T-helper 9 cell (primary cell): ENCODE measurements around the gene EPB41L2.
"Not testable (repeated sequence)": the region's sequence is repeated elsewhere in the genome, so short reads cannot be mapped to it uniquely, and the experiment has no call there.

Source experiments
- DNase-seq: peaks from one replicate; pipeline ENCODE4 v3.0.0-alpha.2; 2020

EPB41L2 gene

DNA sequence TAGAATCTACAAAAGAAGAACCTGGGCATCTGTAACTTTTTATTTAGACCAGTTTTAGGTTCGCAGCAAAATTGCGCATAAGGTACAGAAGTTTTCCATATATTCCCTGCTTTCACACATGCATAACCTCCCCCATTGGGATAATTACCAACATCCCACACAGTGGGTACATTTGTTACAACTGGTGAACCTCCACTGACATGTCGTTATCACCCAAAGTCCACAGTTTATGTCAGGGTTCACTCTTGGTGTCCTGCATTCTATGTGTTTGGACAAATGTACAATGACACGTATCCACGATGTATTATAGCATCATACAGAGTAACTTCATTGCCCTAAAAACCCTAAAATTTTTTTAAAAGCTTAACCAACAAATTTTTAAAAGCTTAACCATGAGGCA is 126.1 kb downstream of the EPB41L2 start:
- DNase-seq, result no peak

DNA sequence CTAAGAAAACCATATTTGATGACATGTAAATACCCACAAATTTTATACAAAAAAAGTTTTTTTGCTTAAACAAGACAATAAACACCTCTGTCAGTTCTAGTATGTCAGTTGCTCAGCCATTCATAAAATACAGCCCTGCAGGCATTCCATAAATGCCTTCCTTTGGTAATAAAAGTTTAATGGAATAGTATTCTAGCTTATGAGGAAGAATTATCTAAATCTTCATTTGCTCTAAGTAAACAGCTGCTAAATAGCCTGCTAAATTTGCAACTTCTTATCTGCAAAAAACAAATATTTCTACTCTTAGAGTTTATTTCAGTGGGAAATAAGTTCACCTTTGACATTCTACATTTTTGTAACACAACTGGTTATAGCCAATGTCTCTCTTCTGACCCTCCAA is 127.1 kb downstream of the EPB41L2 start:
- no peak for DNase-seq

GRCh38 chr6:130934848-130935585 is 128.0 kb downstream of the EPB41L2 start:
- no peak for DNase-seq

DNA sequence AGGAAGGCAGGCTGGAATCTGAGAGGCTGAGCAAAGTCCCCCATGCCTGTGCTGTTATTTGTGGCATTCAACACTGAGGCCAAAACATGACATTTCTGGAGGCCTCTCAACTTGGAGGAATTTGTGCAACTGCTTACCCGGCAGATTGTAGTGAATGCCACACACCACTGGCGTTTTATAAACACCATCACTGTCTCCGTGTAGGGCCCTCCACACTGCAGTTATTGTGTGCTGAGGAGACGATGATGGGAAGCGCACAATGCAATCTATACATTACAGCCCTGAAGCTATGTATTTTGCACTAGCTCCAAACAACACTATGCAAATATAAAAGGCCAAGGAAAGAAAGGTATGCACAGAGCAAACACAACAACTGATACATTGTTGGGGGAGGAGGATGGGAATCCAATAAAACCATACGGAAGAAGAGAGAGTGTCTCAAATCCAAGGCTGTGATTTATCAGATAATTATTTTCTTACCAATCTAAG is 129.3 kb downstream of the EPB41L2 start:
- no peak for DNase-seq

DNA sequence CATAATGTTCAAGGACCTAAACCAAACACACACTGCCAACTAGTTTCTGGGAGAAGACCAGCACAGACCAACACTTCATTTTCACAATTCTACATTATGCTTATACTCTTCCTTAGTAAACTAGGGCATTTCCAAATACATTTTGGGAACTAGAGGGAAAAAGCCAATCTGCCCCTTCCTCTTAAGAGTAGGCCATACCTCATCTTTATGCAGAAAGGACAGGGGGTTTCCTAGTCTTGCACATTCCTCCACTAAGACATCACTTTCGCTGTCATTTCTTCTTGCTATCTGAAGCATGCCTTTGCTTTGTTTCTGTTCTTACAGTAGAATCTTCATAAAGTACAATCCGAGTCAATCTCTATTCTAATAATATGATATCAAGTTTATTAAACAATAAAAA is 130.1 kb downstream of the EPB41L2 start:
- DNase-seq, result no peak

GRCh38 chr6:130932438-130932837 is 130.6 kb downstream of the EPB41L2 start:
- no peak for DNase-seq

GRCh38 chr6:130931683-130932082 is 131.4 kb downstream of the EPB41L2 start:
- DNase-seq, result no peak

DNA sequence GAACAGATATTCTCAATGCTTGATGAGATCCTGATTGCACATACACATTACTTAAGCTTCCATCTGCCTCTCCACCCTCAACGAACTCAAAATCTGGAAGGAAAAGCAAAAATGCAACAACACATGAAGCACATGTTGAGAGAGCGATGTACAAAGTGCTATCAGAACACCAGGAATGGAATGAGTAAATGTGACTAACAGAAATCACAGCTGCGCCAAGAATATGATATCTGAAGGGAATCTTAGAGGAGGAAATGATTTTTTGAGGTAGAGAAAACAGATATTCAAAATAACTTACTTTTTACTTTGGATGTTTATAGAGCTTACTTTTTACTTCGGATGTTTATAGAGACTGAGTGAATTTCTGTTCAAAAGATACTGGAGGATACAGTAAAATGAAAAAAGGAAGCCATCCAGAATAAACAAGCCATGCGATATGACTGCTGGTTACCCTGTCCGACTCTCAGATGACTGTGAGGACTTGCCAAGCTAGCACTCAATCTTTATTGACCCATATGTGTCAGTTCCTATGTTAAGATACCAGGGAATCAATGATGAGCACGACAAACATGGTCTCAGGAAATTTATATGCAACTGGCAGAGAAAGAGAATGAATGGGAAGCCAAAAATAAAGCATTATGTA is 133.9 kb downstream of the EPB41L2 start:
- DNase-seq, result no peak

GRCh38 chr6:130928158-130928912 is 134.7 kb downstream of the EPB41L2 start:
- DNase-seq, result no peak

DNA sequence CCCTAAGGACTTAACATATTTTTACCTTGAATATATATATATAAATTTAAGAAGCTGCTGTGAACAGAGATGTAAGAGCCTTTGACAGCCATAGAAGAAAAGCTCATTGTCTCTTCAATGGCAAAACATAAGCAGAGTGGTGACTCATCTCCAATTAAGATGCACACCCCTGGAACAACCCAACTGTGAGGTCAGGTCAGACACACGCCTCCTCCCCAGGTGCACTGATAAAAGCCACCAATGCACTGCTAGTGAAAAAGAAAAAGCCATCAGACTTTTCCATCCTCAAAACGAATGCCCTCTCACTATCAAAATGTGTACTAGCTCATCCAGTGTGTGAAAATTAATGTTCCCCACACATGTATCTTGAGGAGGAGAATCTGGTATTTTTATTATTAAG is 135.7 kb downstream of the EPB41L2 start:
- no peak for DNase-seq

- DNase-seq, result no peak
Measured at GRCh38 chr6:130923350-130923749, 139.7 kb downstream of the EPB41L2 start.

- no peak for DNase-seq
Measured at GRCh38 chr6:130922922-130923321, 140.1 kb downstream of the EPB41L2 start.

DNA sequence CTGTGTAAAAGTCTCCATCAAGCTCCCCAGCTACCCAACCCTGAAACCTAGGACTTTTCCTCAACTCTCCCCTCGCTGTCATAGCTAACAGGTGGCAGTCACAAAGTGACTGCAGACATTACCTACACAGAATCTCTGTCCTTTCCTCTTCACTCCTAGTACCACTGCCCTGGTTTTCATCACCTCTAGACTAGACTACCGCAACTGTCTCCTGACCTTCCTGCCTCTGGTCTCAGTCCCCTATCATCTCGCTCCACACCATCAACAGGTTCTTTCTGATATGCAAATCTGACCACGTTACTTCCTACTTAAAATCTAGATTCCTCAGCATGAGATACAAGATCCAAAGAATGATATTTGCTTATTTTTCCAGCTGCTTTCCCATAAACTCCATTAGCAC is 142.1 kb downstream of the EPB41L2 start:
- DNase-seq, result no peak

GRCh38 chr6:130918171-130918570 is 144.9 kb downstream of the EPB41L2 start:
- no peak for DNase-seq

DNA sequence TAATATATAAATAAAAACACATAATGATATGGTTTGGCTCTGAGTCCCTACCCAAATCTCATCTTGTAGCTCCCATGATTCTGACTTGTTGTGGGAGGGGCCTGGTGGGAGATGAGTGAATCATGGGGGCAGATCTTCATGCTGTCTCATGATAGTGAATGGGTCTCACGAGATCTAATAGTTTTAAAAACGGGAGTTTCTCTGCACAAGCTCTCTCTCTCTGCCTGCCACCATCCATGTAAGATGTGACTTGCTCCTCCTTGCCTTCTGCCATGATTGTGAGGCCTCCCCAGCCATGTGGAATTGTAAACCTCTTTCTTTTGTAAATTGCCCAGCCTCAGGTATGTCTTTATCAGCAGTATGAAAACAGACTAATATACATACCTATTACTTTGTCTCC is 147.4 kb downstream of the EPB41L2 start:
- not testable (repeated sequence) for DNase-seq

DNA sequence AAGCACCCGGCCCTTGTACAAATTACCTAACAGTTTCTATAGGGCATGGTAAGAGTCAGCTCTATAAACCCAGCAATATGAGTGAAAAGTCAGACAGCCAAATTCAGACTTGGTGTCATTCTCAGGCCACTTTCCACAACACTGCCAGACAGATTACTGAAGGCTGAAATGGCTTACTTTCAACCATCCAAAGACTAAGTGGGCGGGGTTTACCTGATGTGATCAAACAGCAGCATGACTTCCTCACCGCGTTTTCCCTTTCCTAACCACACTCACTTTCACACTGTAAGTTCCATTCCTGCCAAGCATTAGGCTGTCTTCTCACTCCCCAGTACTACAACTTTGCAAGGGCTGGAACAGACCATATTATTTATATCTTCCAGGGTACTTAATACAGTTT is 149.9 kb downstream of the EPB41L2 start:
- DNase-seq, result no peak

- DNase-seq, result no peak
Measured at GRCh38 chr6:130912434-130912833, 150.6 kb downstream of the EPB41L2 start.

DNA sequence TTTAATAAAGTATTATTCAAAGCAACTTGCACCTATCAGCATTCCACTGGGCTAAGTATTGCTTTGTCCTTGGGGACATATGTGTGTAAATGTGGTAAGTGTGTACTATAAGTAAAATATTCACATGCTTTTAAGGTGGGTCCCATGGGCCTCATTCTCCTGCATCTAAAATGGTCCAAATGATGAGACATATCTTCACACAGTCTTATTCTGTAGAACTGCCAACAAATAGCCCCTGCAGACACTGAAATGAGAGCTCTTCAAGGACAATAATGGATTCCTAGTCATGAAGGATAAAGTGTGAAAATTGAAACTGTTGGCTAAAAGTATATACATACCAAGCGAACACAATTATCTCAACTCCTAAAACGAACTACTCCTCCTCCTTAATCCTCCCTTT is 154.1 kb downstream of the EPB41L2 start:
- DNase-seq, result no peak

GRCh38 chr6:130908188-130908587 is 154.9 kb downstream of the EPB41L2 start:
- no peak for DNase-seq

DNA sequence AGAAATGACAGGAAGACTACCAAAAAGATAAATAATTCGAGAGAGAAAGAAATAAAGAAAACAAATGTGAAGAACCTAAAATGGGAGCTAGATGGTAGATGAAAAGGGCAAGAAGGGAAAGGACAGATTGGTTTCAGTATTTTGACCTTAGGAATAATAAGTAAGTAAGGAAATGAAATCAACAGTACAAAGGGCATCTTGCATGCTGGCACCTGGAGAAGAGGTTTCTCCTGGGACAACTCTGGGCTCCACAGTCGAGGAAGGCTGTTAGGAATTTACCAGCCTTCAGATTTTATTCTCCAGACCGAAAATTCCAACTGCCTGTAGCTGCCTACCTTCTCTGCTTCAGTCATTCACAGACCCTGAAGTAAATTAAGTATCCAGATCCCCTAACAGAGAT is 155.4 kb downstream of the EPB41L2 start:
- no peak for DNase-seq

DNA sequence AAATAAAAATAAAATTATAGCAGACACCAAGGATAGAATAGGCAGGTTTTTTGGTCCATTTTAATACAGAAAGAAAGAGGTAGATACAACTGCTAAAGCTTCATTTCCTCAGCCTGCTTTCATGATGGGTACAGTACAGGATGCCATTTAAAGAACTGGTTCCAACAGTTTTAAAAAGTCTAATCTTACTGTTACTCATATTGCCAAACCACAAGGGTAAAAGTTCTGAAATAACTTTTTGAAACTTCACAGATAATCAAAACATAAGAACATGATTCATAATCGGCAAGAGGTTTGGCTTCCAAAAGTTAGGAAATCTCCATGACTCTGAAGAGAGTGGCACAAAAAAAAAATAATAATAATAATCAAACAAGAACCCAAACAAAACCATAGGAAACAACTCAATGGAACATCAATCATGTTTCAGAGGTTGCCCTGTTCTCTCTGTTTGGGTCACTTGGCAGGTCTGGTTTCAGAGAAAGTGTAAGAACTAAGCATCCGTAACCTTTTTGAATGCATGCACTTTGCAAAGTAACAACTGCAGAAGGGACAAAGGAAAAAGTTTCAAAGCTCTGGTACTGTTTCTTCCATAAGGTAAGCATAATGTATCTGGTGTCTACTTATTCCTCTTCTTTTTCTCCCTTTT is 156.2 kb downstream of the EPB41L2 start:
- no peak for DNase-seq

- no peak for DNase-seq
Measured at GRCh38 chr6:130903602-130904001, 159.4 kb downstream of the EPB41L2 start.

- DNase-seq, result no peak
Measured at GRCh38 chr6:130903007-130903406, 160.0 kb downstream of the EPB41L2 start.
